Gastrocnemius medialis (tissue), 4 donors: Measurements from ENCODE around the gene TOMM40L. TPM values are rescaled to one million over a fixed set of nuclear protein-coding genes. Genes with fewer than 3 reads are reported as not detected.
"Not testable (repeated sequence)": the region's sequence is repeated elsewhere in the genome, so short reads cannot be mapped to it uniquely, and the experiment has no call there.

Experiments
- ATAC-seq, 2 donors: fragments of 150-250 bp; one replicate each; pipeline ENCODE4 v1.9.1; 2016
- DNase-seq, 2 donors: peaks; one replicate each; pipeline ENCODE4 v3.0.0-alpha.2; 2019
- H3K27ac ChIP-seq, 4 donors: fragments of 200-600 bp; sonication (generic); 1 replicate in 1 of 4; 2 replicates in 3 of 4; pipeline ENCODE4 v1.5.1; 2016 to 2018; ENCODE audit warnings: mild to moderate bottlenecking in 2 of 4, moderate library complexity in 1 of 4
- H3K27me3 ChIP-seq, 3 donors: fragments of 200-600 bp; sonication (generic) in 2 of 3; 1 replicate in 1 of 3; 2 replicates in 2 of 3; pipeline versions ENCODE4 v1.5.1 to v1.6.0; 2016 to 2019; ENCODE audit warnings: mild to moderate bottlenecking in 1 of 3, moderate library complexity in 1 of 3
- H3K36me3 ChIP-seq, 2 donors: fragments of 200-600 bp; sonication (generic) in 1 of 2; one replicate each; pipeline ENCODE4 v1.5.1; 2017 to 2018
- H3K4me1 ChIP-seq, 2 donors: fragments of 200-600 bp; sonication (generic) in 1 of 2; one replicate each; pipeline ENCODE4 v1.5.1; 2016 to 2017; ENCODE audit warnings: mild to moderate bottlenecking in 2 of 2
- H3K4me3 ChIP-seq, 4 donors: fragments of 200-600 bp; sonication (generic) in 3 of 4; 1 replicate in 1 of 4; 2 replicates in 3 of 4; pipeline ENCODE4 v1.5.1; 2016 to 2019; ENCODE audit warnings: mild to moderate bottlenecking in 2 of 4
- H3K9me3 ChIP-seq, 3 donors: fragments of 200-600 bp; sonication (generic) in 2 of 3; 1 replicate in 1 of 3; 2 replicates in 2 of 3; pipeline ENCODE4 v1.5.1; 2016 to 2019
- POLR2A ChIP-seq, 2 donors: fragments of 450-650 bp; IDR thresholded peaks; one replicate each; pipeline ENCODE4 v1.6.1; 2017; ENCODE audit warnings: antibody characterized with exemption in 2 of 2, mild to moderate bottlenecking in 2 of 2, moderate library complexity in 2 of 2
- in situ Hi-C, 4 donors: fragments of 200-750 bp; cut with MboI; loops; one replicate each; pipeline versions ENCODE4 v1.15.0 to v1.8.0; 2017; ENCODE audit warnings: low sequenced_read_pairs in 4 of 4
- intact Hi-C: fragments of 100-400 bp; cut with DNase I; formaldehyde crosslinking; loops from one replicate; pipeline ENCODE4 v1.15.1; 2023; ENCODE audit warnings: low total_unique reads
- total RNA-seq, 4 donors: library from RNA; depleted of rRNA; stranded (reverse); fragments of >200 nt; gene quantifications; one replicate each; pipeline versions ENCODE4 v1.1.0 to v1.2.3, GENCODE V29; 2016
- TF ChIP-seq, protein P1 (sequence below), 5 experiments: fragments of 450-650 bp in 3 of 5; fragments of 200-600 bp in 2 of 5; sonication (generic) in 2 of 5; IDR thresholded peaks in 4 of 5; conservative IDR thresholded peaks in 1 of 5; 1 replicate in 4 of 5; 2 replicates in 1 of 5; pipeline ENCODE4 v1.5.1; 2016 to 2019; ENCODE audit warnings: antibody characterized with exemption in 5 of 5, mild to moderate bottlenecking in 3 of 5, moderate library complexity in 3 of 5

TOMM40L gene
- total RNA-seq, 4 donors from 2014 or later = 8.3 to 22.7 (median 16.9) TPM

DNA sequence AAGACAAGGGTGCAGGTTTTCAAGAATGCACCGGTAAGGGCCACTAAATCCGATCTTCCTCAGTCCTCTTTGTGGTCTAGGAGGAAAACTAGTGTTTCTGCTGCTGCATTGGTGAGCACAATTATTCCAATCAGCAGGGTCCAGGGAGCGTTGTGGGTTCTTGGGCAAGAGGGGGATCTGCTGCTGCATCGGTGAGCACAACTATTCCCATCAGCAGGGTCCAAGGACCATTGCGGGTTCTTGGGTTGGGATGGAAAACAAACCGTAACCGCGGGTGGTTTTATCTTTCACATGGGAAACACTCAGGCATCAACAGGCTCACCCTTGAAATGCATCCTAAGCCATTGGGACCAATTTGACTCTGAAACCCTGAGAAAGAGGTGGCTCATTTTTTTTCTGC lies 25.7 kb downstream of the TOMM40L start:
- H3K27me3 ChIP-seq = peaks cover 0 to 2% (median 0%) of the 10 kb centered on the region in 3 donors
- H3K4me3 ChIP-seq = no peak overlapping the region
- in situ Hi-C loops (no loop called here), intact Hi-C loops (no loop called here)
- no peaks in the 10 kb centered on the region for H3K36me3 ChIP-seq
- DNase-seq (no peak), ATAC-seq (no peak)
- peaks cover 0 to under 1% (median 0%) of the 10 kb centered on the region in 3 donors for H3K9me3 ChIP-seq
- H3K27ac ChIP-seq = no peak overlapping the region
- H3K4me1 ChIP-seq = no peaks in the 10 kb centered on the region
- no peak for TF ChIP-seq POLR2A (IDR thresholded peaks at IDR 0.05)
- TF ChIP-seq, protein P1, sequence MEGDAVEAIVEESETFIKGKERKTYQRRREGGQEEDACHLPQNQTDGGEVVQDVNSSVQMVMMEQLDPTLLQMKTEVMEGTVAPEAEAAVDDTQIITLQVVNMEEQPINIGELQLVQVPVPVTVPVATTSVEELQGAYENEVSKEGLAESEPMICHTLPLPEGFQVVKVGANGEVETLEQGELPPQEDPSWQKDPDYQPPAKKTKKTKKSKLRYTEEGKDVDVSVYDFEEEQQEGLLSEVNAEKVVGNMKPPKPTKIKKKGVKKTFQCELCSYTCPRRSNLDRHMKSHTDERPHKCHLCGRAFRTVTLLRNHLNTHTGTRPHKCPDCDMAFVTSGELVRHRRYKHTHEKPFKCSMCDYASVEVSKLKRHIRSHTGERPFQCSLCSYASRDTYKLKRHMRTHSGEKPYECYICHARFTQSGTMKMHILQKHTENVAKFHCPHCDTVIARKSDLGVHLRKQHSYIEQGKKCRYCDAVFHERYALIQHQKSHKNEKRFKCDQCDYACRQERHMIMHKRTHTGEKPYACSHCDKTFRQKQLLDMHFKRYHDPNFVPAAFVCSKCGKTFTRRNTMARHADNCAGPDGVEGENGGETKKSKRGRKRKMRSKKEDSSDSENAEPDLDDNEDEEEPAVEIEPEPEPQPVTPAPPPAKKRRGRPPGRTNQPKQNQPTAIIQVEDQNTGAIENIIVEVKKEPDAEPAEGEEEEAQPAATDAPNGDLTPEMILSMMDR (IDR thresholded peaks at IDR 0.05 in 4 of 5, conservative IDR thresholded peaks at IDR 0.05 in 1 of 5) = no peak

DNA sequence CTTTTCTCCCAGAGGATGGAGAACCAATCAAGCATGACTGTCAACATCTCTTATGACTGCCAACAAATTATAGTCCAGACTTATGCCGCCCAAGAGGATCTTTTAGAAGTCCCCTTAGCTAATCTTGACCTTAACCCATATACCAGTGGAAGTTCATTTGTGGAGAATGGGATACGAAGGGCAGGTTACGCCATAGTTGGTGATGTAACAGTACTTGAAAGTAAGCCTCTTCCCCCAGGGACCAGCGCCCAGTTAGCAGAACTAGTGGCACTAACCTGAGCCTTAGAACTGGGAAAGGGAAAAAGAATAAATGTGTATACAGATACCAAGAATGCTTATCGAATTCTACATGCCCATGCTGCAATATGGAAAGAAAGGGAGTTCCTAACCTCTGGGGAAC lies 29.4 kb downstream of the TOMM40L start:
- DNase-seq, intact Hi-C loops, H3K4me1 ChIP-seq, H3K27ac ChIP-seq, ATAC-seq, in situ Hi-C loops, H3K9me3 ChIP-seq, H3K36me3 ChIP-seq, H3K4me3 ChIP-seq: not testable (repeated sequence)
- peaks cover 22 to 38% (median 34%) of the 10 kb centered on the region in 3 donors for H3K27me3 ChIP-seq

DNA sequence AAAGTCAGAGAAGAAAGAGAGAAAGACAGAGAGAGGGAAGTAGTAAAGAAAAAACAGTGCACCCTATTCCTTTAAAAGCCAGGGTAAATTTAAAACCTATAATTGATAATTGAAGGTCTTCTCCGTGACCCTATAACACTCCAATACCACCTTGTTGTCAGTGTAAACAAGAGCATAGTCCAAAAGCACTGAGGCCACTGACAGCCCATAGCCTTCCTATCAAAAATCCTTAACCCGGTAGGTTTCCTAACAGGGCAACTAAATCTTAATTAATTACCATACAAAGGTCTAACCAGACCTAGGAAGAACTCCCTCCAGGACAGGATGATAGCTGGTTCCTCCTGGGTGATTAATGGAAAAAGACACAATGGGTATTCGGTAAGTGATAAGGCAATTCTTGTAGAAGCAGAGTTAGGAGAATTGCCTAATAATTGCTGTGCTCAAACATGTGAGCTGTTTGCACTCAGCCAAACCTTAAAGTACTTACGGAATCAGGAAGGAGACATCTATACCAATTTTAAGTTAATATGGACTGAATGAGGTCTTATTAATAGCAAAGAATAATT lies 30.2 kb downstream of the TOMM40L start:
- H3K27ac ChIP-seq, H3K4me3 ChIP-seq, H3K4me1 ChIP-seq, H3K36me3 ChIP-seq, H3K9me3 ChIP-seq, ATAC-seq, intact Hi-C loops, in situ Hi-C loops, DNase-seq: not testable (repeated sequence)
- peaks cover 30 to 45% (median 41%) of the 10 kb centered on the region in 3 donors for H3K27me3 ChIP-seq

DNA sequence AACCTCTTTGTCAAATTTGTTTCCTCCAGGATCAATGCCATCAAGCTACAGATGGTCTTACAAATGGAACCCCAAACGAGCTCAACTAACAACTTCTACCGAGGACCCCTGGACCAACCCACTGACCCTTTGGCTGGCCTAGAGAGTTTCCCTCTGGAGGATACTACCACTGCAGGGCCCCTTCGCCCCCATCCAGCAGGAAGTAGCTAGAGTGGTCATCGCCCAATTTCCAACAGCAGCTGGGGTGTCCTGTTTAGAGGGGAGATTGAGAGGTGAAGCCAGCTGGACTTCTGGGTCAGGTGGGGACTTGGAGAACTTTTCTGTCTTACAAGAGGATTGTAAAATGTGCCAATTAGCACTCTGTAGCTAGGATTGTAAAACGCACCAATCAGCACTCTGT lies 31.2 kb downstream of the TOMM40L start:
- H3K36me3 ChIP-seq, H3K9me3 ChIP-seq, intact Hi-C loops, H3K27ac ChIP-seq, in situ Hi-C loops, H3K4me1 ChIP-seq, H3K4me3 ChIP-seq, DNase-seq, ATAC-seq: not testable (repeated sequence)
- H3K27me3 ChIP-seq = peaks cover 38 to 46% (median 41%) of the 10 kb centered on the region in 3 donors

DNA sequence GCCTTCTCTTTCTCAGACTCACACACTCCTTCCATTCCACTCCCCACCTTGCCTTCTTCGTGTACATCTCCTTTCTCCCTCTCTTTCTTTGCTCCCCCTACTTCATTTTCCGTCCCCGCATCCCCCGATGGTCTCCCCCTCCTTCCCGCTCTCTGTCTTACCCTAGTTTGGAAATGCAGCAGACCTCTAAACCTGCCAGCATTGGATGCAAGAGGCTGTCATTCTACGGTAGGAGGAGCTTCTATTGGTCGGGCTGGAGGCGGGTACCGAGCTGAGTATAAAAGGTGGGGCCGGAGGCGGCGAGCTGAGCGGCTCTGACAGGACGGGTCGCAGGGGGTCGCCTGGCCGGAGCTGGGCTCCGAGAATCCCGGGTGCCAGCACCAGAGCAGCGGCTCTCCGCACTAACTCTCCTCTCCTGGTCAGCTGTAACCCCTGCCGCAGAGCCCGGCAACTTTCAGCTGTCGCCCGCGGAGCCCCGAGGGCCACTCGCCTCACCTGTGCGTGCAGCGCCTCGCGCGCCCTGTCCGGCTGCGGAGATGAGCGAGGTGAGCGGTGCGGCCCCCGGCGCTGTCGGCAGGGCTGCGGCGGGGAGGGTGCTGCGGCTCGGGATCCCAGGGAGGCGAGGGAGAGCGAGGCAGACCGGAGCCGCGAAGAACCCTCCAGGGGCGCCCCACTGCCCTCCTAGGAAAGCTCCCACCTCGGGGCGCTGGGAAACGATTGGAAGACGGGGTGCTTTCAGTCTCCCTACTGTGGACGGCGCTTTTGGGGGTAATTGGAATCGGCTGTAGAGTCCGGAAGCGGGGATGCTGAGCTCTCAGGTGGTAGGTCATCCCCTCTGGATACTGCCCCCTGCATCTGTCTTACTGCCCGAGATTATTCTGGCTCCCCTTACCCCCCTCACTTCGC lies 32.8 kb downstream of the TOMM40L start, which contains the start of gene PCP4L1:
PCP4L1 (plus strand) TSS at position 307 of the 906 bp plus-strand sequence; CDS start at position 537, 230 bp downstream.
- peak within 1 kb of the TSS; percentile 7 to 44 (median 34) for H3K4me3 ChIP-seq
- intact Hi-C loops = no loop called here
- in situ Hi-C loops = no loop called here
- no peak within 1 kb of the TSS for H3K27ac ChIP-seq
- no peak for DNase-seq
- H3K4me1 ChIP-seq = peaks cover 0 to 4% of the 10 kb centered on the region in 2 donors
- no peak for TF ChIP-seq POLR2A (IDR thresholded peaks at IDR 0.05)
- peaks cover 38 to 46% (median 45%) of the 10 kb centered on the region in 3 donors for H3K27me3 ChIP-seq
- no peak for ATAC-seq
- H3K36me3 ChIP-seq = no peaks in the 10 kb centered on the region
- H3K9me3 ChIP-seq = peaks cover 0 to 7% (median 4%) of the 10 kb centered on the region in 3 donors

DNA sequence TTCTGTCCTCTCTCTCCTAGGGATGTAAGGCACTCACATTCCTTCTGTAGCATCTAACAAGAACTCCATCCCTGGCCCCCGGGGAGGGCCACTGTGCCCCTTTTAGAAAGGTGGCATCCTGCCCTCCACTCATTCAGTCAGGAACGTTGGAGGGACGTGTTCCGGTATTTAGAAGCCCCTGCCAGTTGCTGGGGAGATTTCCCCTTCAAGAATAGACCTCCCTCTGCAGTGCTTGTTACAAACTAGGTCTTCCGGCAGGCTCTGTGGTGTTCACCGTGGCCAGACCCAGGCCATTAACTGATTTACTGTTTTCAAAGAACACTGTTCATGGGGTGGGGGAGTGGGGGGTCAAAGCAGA lies 33.5 kb downstream of the TOMM40L start:
- Histone ChIP-seq H3K4me3 (peak overlapping the region in 1 of 4 donors; percentile 44), H3K9me3 (peaks cover 0 to 7% (median 4%) of the 10 kb centered on the region in 3 donors)

More for the DNA sequence above, 33.5 kb downstream of the TOMM40L start:
- in situ Hi-C loops (no loop called here), intact Hi-C loops (no loop called here)
- Histone ChIP-seq H3K36me3 (no peaks in the 10 kb centered on the region), H3K27ac (no peak overlapping the region), H3K27me3 (peaks cover 38 to 46% (median 45%) of the 10 kb centered on the region in 3 donors), H3K4me1 (peaks cover 0 to 4% of the 10 kb centered on the region in 2 donors)
- DNase-seq = no peak
- no peak for ATAC-seq
- no peak for TF ChIP-seq POLR2A (IDR thresholded peaks at IDR 0.05)
- TF ChIP-seq, protein P1 (IDR thresholded peaks at IDR 0.05 in 4 of 5, conservative IDR thresholded peaks at IDR 0.05 in 1 of 5) = no peak
